Smooth muscle cell (in vitro differentiated cells): ENCODE measurements around the gene ARHGAP26. TPM values are rescaled to one million over a fixed set of nuclear protein-coding genes. Genes with fewer than 3 reads are reported as not detected.

Source experiments
- DNase-seq: peaks from one replicate; lab custom pipeline; 2025; ENCODE audit not compliant: unreplicated experiment; lab: John Stamatoyannopoulos, UW
- H2AFZ ChIP-seq: fragments of 200-600 bp; sonication (generic); 2 replicates; pipeline ENCODE4 v1.6.0; 2016; ENCODE audit warnings: antibody characterized with exemption, low read depth, mild to moderate bottlenecking
- H3F3A ChIP-seq: fragments of 200-600 bp; sonication (generic); 2 replicates; pipeline ENCODE4 v1.6.0; 2017; ENCODE audit warnings: antibody characterized with exemption, low read depth
- H3K27ac ChIP-seq: fragments of 200-600 bp; sonication (generic); 2 replicates; pipeline ENCODE4 v1.5.1; 2016; ENCODE audit warnings: low read depth, mild to moderate bottlenecking
- H3K27me3 ChIP-seq: fragments of 200-600 bp; sonication (generic); 2 replicates; pipeline ENCODE4 v1.6.1; 2016; ENCODE audit warnings: low read depth, mild to moderate bottlenecking
- H3K36me3 ChIP-seq: fragments of 200-600 bp; sonication (generic); 2 replicates; pipeline ENCODE4 v1.5.1; 2016; ENCODE audit warnings: low read depth
- H3K4me1 ChIP-seq: fragments of 200-600 bp; sonication (generic); 2 replicates; pipeline ENCODE4 v1.5.1; 2016; ENCODE audit warnings: low read depth
- H3K4me2 ChIP-seq: fragments of 200-600 bp; sonication (generic); 2 replicates; pipeline ENCODE4 v1.6.0; 2016; ENCODE audit warnings: mild to moderate bottlenecking
- H3K4me3 ChIP-seq: fragments of 200-600 bp; sonication (generic); 2 replicates; pipeline ENCODE4 v1.5.1; 2016; ENCODE audit warnings: mild to moderate bottlenecking
- H3K79me2 ChIP-seq: fragments of 200-600 bp; sonication (generic); 2 replicates; pipeline ENCODE4 v1.6.0; 2016; ENCODE audit warnings: low read depth, mild to moderate bottlenecking
- H3K9ac ChIP-seq: fragments of 200-600 bp; sonication (generic); 2 replicates; pipeline ENCODE4 v1.6.0; 2016; ENCODE audit warnings: low read depth
- H3K9me3 ChIP-seq: fragments of 200-600 bp; sonication (generic); replicated peaks from 2 replicates; pipeline ENCODE4 v1.5.1; 2016; ENCODE audit warnings: low read depth
- H4K20me1 ChIP-seq: fragments of 200-600 bp; sonication (generic); 2 replicates; pipeline ENCODE4 v1.6.0; 2016; ENCODE audit warnings: low read depth
- WGBS: methylation state at CpG from one replicate; pipeline ENCODE4 v1.1.7; 2016; ENCODE audit warnings: low lambda C conversion rate; 5-methylcytosine and 5-hydroxymethylcytosine counted together
- polyA plus RNA-seq: library from polyadenylated mRNA; unstranded; fragments of >200 nt; fragmentation: Nextera tagmentation; extraction: Ambion mirVana; gene quantifications from 2 replicates; pipeline ENCODE4 v1.2.1, GENCODE V29; 2016
- total RNA-seq: library from RNA; depleted of rRNA; stranded (reverse); fragments of >200 nt; gene quantifications from 2 replicates; pipeline ENCODE4 v1.2.3, GENCODE V29; 2014
- TF ChIP-seq, protein P1 (sequence below): fragments of 200-600 bp; sonication (generic); IDR thresholded peaks from 2 replicates; pipeline ENCODE4 v1.5.1; 2017; ENCODE audit warnings: borderline replicate concordance, mild to moderate bottlenecking, antibody characterized with exemption; ENCODE audit not compliant: insufficient read depth, poor library complexity, severe bottlenecking

Gene ARHGAP26
- total and polyA plus RNA-seq, 2 experiments from 2014 or later: 2.2 to 5.1 TPM

- no peaks in the 10 kb centered on the region for H3F3A ChIP-seq
- no peak overlapping the region for H3K27ac ChIP-seq
- H4K20me1 ChIP-seq: no peaks in the 10 kb centered on the region
- H3K4me2 ChIP-seq: no peak overlapping the region
- H3K79me2 ChIP-seq: no peaks in the 10 kb centered on the region
- no peaks in the 10 kb centered on the region for H3K4me1 ChIP-seq
- no peak overlapping the region for H3K4me3 ChIP-seq
- H2AFZ ChIP-seq: no peak overlapping the region
- whole genome bisulfite sequencing: 90% methylated on average over 11 of the region's 11 CpGs
- no peak overlapping the region for H3K9ac ChIP-seq
- DNase-seq: no peak
- TF ChIP-seq, protein P1, sequence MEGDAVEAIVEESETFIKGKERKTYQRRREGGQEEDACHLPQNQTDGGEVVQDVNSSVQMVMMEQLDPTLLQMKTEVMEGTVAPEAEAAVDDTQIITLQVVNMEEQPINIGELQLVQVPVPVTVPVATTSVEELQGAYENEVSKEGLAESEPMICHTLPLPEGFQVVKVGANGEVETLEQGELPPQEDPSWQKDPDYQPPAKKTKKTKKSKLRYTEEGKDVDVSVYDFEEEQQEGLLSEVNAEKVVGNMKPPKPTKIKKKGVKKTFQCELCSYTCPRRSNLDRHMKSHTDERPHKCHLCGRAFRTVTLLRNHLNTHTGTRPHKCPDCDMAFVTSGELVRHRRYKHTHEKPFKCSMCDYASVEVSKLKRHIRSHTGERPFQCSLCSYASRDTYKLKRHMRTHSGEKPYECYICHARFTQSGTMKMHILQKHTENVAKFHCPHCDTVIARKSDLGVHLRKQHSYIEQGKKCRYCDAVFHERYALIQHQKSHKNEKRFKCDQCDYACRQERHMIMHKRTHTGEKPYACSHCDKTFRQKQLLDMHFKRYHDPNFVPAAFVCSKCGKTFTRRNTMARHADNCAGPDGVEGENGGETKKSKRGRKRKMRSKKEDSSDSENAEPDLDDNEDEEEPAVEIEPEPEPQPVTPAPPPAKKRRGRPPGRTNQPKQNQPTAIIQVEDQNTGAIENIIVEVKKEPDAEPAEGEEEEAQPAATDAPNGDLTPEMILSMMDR: no peak
- no peaks in the 10 kb centered on the region for H3K9me3 ChIP-seq
- H3K36me3 ChIP-seq: no peaks in the 10 kb centered on the region
- no peaks in the 10 kb centered on the region for H3K27me3 ChIP-seq
Observed at GRCh38 chr5:142803428-142804125, 33.4 kb downstream of the ARHGAP26 start.

DNA sequence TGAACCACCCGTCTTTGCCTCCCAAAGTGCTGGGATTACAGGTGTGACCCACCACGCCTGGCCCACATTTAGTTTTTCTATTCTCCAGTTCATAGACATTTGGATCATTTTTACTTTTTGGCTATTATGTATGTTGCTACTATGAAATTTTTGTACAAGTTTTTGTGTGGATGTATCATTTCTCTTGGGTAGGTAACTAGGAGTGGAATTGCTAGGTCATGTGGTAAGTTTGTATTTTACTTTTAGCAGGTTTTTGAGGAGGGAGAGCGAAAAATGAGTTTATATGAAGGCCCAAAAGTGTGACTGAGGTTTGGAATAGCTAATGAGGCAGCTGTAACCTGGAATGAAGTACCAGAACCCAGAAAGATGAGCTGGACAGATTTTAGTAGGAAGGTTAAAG, 35.2 kb downstream of the ARHGAP26 start:
- Histone ChIP-seq H3K79me2 (no peaks in the 10 kb centered on the region), H3K27me3 (no peaks in the 10 kb centered on the region), H3K4me3 (no peak overlapping the region), H3K27ac (no peak overlapping the region), H3F3A (no peaks in the 10 kb centered on the region), H3K9me3 (no peaks in the 10 kb centered on the region), H3K4me2 (no peak overlapping the region), H4K20me1 (no peaks in the 10 kb centered on the region), H3K9ac (no peak overlapping the region), H3K36me3 (no peaks in the 10 kb centered on the region), H3K4me1 (no peaks in the 10 kb centered on the region), H2AFZ (no peak overlapping the region)
- TF ChIP-seq, protein P1: no peak
- 97% methylated on average over 3 of the region's 3 CpGs for WGBS
- no peak for DNase-seq

GRCh38 chr5:142806841-142807267, 36.7 kb downstream of the ARHGAP26 start:
- no peak overlapping the region for H2AFZ ChIP-seq
- no peaks in the 10 kb centered on the region for H3K27me3 ChIP-seq
- TF ChIP-seq, protein P1: no peak
- no peaks in the 10 kb centered on the region for H4K20me1 ChIP-seq
- no peak overlapping the region for H3K27ac ChIP-seq
- H3K4me3 ChIP-seq: no peak overlapping the region
- H3K36me3 ChIP-seq: no peaks in the 10 kb centered on the region
- no peaks in the 10 kb centered on the region for H3K79me2 ChIP-seq
- no peak overlapping the region for H3K9ac ChIP-seq
- H3K9me3 ChIP-seq: no peaks in the 10 kb centered on the region
- WGBS: 28% methylated on average over 2 of the region's 2 CpGs
- DNase-seq: no peak
- no peaks in the 10 kb centered on the region for H3K4me1 ChIP-seq
- no peak overlapping the region for H3K4me2 ChIP-seq
- H3F3A ChIP-seq: no peaks in the 10 kb centered on the region

- no peaks in the 10 kb centered on the region for H3K4me1 ChIP-seq
- TF ChIP-seq, protein P1: no peak
- H3K9ac ChIP-seq: no peak overlapping the region
- no peaks in the 10 kb centered on the region for H3K27me3 ChIP-seq
- H3K4me2 ChIP-seq: no peak overlapping the region
- WGBS: 68% methylated on average over 6 of the region's 6 CpGs
- H3K36me3 ChIP-seq: no peaks in the 10 kb centered on the region
- H3K4me3 ChIP-seq: no peak overlapping the region
- H3K27ac ChIP-seq: no peak overlapping the region
- DNase-seq: no peak
- no peak overlapping the region for H2AFZ ChIP-seq
- no peaks in the 10 kb centered on the region for H4K20me1 ChIP-seq
- H3F3A ChIP-seq: no peaks in the 10 kb centered on the region
- H3K79me2 ChIP-seq: no peaks in the 10 kb centered on the region
- no peaks in the 10 kb centered on the region for H3K9me3 ChIP-seq
Observed at GRCh38 chr5:142807372-142807911, 37.3 kb downstream of the ARHGAP26 start.
